Hepatocyte (in vitro differentiated cells): ENCODE results near the gene PRMT7.

Experiments used
- EZH2 ChIP-seq: fragments of 200-600 bp; sonication (generic); IDR thresholded peaks from 2 replicates; pipeline ENCODE4 v1.6.1; 2016; ENCODE audit warnings: antibody characterized with exemption, mild to moderate bottlenecking, borderline replicate concordance
- TF ChIP-seq, protein P1 (sequence below): fragments of 200-600 bp; sonication (generic); IDR thresholded peaks from 2 replicates; pipeline ENCODE4 v1.5.1; 2016; ENCODE audit warnings: antibody characterized with exemption, mild to moderate bottlenecking; ENCODE audit not compliant: poor library complexity

DNA sequence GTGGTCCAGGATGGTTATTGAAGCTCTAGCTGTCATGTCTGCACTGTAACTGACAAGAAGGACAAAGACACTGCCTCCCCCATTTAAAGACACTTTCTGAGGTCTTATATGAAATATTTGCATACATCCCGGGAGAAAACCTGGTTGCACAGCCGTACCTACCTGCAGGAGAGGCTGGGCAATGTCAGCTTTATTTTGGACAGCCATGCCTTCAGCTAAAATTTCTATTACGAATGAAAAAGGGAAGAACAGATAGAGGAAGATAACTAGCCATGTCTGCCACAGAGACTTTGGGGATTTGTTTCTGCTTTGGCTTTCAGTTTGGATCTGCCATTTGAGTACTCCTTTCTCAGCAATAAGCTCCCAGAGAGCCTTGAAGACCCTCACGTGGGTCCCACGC lies 27.5 kb upstream of the PRMT7 start:
- TF ChIP-seq, protein P1, sequence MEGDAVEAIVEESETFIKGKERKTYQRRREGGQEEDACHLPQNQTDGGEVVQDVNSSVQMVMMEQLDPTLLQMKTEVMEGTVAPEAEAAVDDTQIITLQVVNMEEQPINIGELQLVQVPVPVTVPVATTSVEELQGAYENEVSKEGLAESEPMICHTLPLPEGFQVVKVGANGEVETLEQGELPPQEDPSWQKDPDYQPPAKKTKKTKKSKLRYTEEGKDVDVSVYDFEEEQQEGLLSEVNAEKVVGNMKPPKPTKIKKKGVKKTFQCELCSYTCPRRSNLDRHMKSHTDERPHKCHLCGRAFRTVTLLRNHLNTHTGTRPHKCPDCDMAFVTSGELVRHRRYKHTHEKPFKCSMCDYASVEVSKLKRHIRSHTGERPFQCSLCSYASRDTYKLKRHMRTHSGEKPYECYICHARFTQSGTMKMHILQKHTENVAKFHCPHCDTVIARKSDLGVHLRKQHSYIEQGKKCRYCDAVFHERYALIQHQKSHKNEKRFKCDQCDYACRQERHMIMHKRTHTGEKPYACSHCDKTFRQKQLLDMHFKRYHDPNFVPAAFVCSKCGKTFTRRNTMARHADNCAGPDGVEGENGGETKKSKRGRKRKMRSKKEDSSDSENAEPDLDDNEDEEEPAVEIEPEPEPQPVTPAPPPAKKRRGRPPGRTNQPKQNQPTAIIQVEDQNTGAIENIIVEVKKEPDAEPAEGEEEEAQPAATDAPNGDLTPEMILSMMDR = no peak
- TF ChIP-seq EZH2 = no peak
